ENCODE data around the gene MAPK8IP1.

- TF ChIP-seq POLR2A (IDR thresholded peaks at IDR 0.05; ENCODE audit: low read length), result no peak
- TF ChIP-seq GATA1 (IDR thresholded peaks at IDR 0.05; ENCODE audit: low read depth, low read length), result no peak
Observed at GRCh38 chr11:45949992-45950407, 64.5 kb downstream of the MAPK8IP1 start.

Measured in erythroblast (primary cell).